HEK293 (cell line): ENCODE data around the gene ITGA3.

ENCODE experiments used
- GLIS2 ChIP-seq: fragments of 450-650 bp; formaldehyde crosslinking; IDR thresholded peaks from 2 replicates; pipeline ENCODE4 v1.5.1; 2016; ENCODE audit warnings: missing biosample characterization, missing genetic modification characterization
- HOXD13 ChIP-seq: sonication (generic); formaldehyde crosslinking; IDR thresholded peaks from 2 replicates; pipeline ENCODE4 v1.8.0; 2022; ENCODE audit warnings: missing genetic modification reagents, borderline replicate concordance
- KLF9 ChIP-seq: fragments of 450-650 bp; formaldehyde crosslinking; IDR thresholded peaks from 2 replicates; pipeline ENCODE4 v1.5.1; 2016; ENCODE audit warnings: missing biosample characterization, missing genetic modification characterization, low read depth
- MYNN ChIP-seq: fragments of 450-650 bp; formaldehyde crosslinking; IDR thresholded peaks from 2 replicates; pipeline ENCODE4 v1.5.1; 2016; ENCODE audit warnings: missing biosample characterization, missing genetic modification characterization, borderline replicate concordance
- SCRT1 ChIP-seq: fragments of 450-650 bp; formaldehyde crosslinking; IDR thresholded peaks from 2 replicates; pipeline ENCODE4 v1.5.1; 2016; ENCODE audit warnings: missing biosample characterization, missing genetic modification characterization, borderline replicate concordance
- YY2 ChIP-seq: fragments of 450-650 bp; formaldehyde crosslinking; IDR thresholded peaks from 2 replicates; pipeline ENCODE4 v1.5.1; 2016; ENCODE audit warnings: missing biosample characterization, missing genetic modification characterization
- ZNF174 ChIP-seq: fragments of 450-650 bp; formaldehyde crosslinking; IDR thresholded peaks from 2 replicates; pipeline ENCODE4 v1.5.0; 2017; ENCODE audit warnings: missing biosample characterization, mild to moderate bottlenecking, missing genetic modification characterization
- ZNF341 ChIP-seq: fragments of 450-650 bp; formaldehyde crosslinking; IDR thresholded peaks from 2 replicates; pipeline ENCODE4; 2016; ENCODE audit warnings: low read depth, missing biosample characterization, missing genetic modification characterization
- ZNF514 ChIP-seq: fragments of 450-650 bp; formaldehyde crosslinking; IDR thresholded peaks from 2 replicates; pipeline ENCODE4 v1.5.1; 2016; ENCODE audit warnings: missing biosample characterization, missing genetic modification characterization
- ZNF623 ChIP-seq: fragments of 450-650 bp; formaldehyde crosslinking; IDR thresholded peaks from 2 replicates; pipeline ENCODE4 v1.5.1; 2016; ENCODE audit warnings: missing biosample characterization, missing genetic modification characterization
- ZSCAN23 ChIP-seq: fragments of 450-650 bp; formaldehyde crosslinking; IDR thresholded peaks from 2 replicates; pipeline ENCODE4 v1.5.1; 2016; ENCODE audit warnings: missing biosample characterization, missing genetic modification characterization
- TF ChIP-seq, protein P1 (sequence below): fragments of 450-650 bp; IDR thresholded peaks from 2 replicates; pipeline ENCODE4 v1.5.1; 2018; ENCODE audit warnings: missing biosample characterization, mild to moderate bottlenecking, missing genetic modification characterization
- TF ChIP-seq, protein P2 (sequence below): fragments of 450-650 bp; formaldehyde crosslinking; IDR thresholded peaks from 2 replicates; pipeline ENCODE4 v1.5.1; 2016; ENCODE audit warnings: missing biosample characterization, missing genetic modification characterization
- TF ChIP-seq, protein P3 (sequence below): fragments of 450-650 bp; formaldehyde crosslinking; IDR thresholded peaks from 2 replicates; pipeline ENCODE4 v1.5.1; 2016; ENCODE audit warnings: missing biosample characterization, missing genetic modification characterization
- TF ChIP-seq, protein P4 (sequence below): fragments of 450-650 bp; formaldehyde crosslinking; IDR thresholded peaks from 2 replicates; pipeline ENCODE4 v1.5.1; 2017; ENCODE audit warnings: missing biosample characterization, missing genetic modification characterization
- TF ChIP-seq, protein P5 (sequence below): fragments of 450-650 bp; formaldehyde crosslinking; IDR thresholded peaks from 2 replicates; pipeline ENCODE4 v1.5.1; 2016; ENCODE audit warnings: missing biosample characterization, missing genetic modification characterization
- TF ChIP-seq, protein P6 (sequence below): IDR thresholded peaks from 2 replicates; pipeline ENCODE4 v1.6.1; 2011; ENCODE audit warnings: mild to moderate bottlenecking, low read depth, low read length, borderline replicate concordance
- TF ChIP-seq, protein P7 (sequence below): fragments of 450-650 bp; formaldehyde crosslinking; IDR thresholded peaks from 2 replicates; pipeline ENCODE4; 2016; ENCODE audit warnings: missing biosample characterization, missing genetic modification characterization
- TF ChIP-seq, protein P8 (sequence below): fragments of 450-650 bp; formaldehyde crosslinking; IDR thresholded peaks from 2 replicates; pipeline ENCODE4 v1.5.1; 2016; ENCODE audit warnings: missing biosample characterization, missing genetic modification characterization
- TF ChIP-seq, protein P9 (sequence below): fragments of 450-650 bp; formaldehyde crosslinking; optimal IDR thresholded peaks from 2 replicates; pipeline ENCODE3; 2016; ENCODE audit warnings: missing biosample characterization, mild to moderate bottlenecking, missing genetic modification characterization
- TF ChIP-seq, protein P10 (sequence below): fragments of 450-650 bp; formaldehyde crosslinking; conservative IDR thresholded peaks from 2 replicates; pipeline ENCODE4 v1.5.1; 2016; ENCODE audit warnings: low read depth, missing biosample characterization, missing genetic modification characterization

ITGA3 gene

DNA sequence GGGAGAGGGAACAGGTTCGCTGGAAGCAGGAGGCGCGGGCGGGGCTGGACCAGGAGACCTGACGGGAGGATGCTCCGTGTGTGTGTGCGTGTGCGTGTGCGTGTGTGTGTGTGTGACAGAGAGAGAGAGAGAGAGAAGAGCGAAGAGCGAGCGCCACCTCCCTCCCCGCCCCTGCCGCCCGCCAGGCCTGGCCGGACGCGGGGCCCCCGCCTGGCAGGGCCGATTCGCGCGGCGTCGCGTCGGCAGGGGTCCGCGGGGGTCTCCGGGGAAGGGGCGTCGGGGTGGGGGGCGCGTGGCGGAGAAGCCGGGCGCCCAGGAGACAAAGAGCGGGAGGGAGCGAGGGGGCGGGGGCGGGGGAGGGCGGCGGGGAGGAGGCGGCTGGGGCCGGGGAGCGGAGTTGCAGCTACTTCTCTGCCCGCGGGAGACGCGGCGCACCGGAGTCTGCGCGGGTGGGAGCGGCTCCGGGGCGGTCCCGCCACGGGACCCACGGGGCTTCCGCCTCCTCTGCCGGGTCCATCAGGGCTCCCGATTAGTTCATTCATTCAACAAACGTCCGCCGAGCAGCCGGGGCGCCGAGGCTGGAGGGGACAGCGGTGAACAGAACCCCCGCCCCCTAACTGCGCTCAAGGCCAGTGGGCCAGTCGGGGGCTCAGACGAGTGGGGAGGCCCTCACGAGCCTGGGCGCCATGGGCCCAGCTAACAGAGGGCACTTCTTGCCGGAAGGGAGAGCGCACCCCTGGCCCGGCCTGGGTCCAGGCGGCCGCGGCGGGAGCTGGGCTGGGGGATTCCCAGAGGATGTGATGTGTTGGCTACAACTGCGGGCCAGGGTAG, 74.0 kb downstream of the ITGA3 start, which contains the start of gene SAMD14 (continued):
- TF ChIP-seq, protein P1, sequence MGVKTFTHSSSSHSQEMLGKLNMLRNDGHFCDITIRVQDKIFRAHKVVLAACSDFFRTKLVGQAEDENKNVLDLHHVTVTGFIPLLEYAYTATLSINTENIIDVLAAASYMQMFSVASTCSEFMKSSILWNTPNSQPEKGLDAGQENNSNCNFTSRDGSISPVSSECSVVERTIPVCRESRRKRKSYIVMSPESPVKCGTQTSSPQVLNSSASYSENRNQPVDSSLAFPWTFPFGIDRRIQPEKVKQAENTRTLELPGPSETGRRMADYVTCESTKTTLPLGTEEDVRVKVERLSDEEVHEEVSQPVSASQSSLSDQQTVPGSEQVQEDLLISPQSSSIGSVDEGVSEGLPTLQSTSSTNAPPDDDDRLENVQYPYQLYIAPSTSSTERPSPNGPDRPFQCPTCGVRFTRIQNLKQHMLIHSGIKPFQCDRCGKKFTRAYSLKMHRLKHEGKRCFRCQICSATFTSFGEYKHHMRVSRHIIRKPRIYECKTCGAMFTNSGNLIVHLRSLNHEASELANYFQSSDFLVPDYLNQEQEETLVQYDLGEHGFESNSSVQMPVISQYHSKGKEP (tag by site-specific recombination) = no peak
- TF ChIP-seq, protein P2, sequence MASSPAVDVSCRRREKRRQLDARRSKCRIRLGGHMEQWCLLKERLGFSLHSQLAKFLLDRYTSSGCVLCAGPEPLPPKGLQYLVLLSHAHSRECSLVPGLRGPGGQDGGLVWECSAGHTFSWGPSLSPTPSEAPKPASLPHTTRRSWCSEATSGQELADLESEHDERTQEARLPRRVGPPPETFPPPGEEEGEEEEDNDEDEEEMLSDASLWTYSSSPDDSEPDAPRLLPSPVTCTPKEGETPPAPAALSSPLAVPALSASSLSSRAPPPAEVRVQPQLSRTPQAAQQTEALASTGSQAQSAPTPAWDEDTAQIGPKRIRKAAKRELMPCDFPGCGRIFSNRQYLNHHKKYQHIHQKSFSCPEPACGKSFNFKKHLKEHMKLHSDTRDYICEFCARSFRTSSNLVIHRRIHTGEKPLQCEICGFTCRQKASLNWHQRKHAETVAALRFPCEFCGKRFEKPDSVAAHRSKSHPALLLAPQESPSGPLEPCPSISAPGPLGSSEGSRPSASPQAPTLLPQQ (tag by site-specific recombination) = no peak
- no peak for TF ChIP-seq YY2 (tag by site-specific recombination)
- no peak for TF ChIP-seq MYNN (tag by site-specific recombination)
- no peak for TF ChIP-seq ZNF514 (tag by site-specific recombination)
- TF ChIP-seq, protein P3, sequence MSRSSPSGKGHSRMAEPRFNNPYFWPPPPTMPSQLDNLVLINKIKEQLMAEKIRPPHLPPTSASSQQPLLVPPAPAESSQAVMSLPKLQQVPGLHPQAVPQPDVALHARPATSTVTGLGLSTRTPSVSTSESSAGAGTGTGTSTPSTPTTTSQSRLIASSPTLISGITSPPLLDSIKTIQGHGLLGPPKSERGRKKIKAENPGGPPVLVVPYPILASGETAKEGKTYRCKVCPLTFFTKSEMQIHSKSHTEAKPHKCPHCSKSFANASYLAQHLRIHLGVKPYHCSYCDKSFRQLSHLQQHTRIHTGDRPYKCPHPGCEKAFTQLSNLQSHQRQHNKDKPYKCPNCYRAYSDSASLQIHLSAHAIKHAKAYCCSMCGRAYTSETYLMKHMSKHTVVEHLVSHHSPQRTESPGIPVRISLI (tag by site-specific recombination) = no peak
- TF ChIP-seq, protein P4, sequence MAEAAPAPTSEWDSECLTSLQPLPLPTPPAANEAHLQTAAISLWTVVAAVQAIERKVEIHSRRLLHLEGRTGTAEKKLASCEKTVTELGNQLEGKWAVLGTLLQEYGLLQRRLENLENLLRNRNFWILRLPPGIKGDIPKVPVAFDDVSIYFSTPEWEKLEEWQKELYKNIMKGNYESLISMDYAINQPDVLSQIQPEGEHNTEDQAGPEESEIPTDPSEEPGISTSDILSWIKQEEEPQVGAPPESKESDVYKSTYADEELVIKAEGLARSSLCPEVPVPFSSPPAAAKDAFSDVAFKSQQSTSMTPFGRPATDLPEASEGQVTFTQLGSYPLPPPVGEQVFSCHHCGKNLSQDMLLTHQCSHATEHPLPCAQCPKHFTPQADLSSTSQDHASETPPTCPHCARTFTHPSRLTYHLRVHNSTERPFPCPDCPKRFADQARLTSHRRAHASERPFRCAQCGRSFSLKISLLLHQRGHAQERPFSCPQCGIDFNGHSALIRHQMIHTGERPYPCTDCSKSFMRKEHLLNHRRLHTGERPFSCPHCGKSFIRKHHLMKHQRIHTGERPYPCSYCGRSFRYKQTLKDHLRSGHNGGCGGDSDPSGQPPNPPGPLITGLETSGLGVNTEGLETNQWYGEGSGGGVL (tag by site-specific recombination) = peak; percentile 95
- TF ChIP-seq, protein P5, sequence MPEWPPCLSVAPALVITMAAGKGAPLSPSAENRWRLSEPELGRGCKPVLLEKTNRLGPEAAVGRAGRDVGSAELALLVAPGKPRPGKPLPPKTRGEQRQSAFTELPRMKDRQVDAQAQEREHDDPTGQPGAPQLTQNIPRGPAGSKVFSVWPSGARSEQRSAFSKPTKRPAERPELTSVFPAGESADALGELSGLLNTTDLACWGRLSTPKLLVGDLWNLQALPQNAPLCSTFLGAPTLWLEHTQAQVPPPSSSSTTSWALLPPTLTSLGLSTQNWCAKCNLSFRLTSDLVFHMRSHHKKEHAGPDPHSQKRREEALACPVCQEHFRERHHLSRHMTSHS (tag by site-specific recombination) = 0 out of 2 replicates have a peak, but pooled peaks have one; percentile 41
- TF ChIP-seq KLF9 (tag by site-specific recombination) = peak; percentile 57
- TF ChIP-seq, protein P6, sequence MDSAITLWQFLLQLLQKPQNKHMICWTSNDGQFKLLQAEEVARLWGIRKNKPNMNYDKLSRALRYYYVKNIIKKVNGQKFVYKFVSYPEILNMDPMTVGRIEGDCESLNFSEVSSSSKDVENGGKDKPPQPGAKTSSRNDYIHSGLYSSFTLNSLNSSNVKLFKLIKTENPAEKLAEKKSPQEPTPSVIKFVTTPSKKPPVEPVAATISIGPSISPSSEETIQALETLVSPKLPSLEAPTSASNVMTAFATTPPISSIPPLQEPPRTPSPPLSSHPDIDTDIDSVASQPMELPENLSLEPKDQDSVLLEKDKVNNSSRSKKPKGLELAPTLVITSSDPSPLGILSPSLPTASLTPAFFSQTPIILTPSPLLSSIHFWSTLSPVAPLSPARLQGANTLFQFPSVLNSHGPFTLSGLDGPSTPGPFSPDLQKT = no peak
- TF ChIP-seq ZNF341 (tag by site-specific recombination) = peak; percentile 89
- TF ChIP-seq, protein P7, sequence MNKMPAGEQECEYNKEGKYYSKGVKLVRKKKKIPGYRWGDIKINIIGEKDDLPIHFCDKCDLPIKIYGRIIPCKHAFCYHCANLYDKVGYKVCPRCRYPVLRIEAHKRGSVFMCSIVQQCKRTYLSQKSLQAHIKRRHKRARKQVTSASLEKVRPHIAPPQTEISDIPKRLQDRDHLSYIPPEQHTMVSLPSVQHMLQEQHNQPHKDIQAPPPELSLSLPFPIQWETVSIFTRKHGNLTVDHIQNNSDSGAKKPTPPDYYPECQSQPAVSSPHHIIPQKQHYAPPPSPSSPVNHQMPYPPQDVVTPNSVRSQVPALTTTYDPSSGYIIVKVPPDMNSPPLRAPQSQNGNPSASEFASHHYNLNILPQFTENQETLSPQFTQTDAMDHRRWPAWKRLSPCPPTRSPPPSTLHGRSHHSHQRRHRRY (tag by site-specific recombination) = no peak
- no peak for TF ChIP-seq ZNF174 (tag by site-specific recombination)
- no peak for TF ChIP-seq ZNF623 (tag by site-specific recombination)
- no peak for TF ChIP-seq ZSCAN23 (tag by site-specific recombination)
- TF ChIP-seq SCRT1 (tag by site-specific recombination) = no peak
- TF ChIP-seq, protein P8, sequence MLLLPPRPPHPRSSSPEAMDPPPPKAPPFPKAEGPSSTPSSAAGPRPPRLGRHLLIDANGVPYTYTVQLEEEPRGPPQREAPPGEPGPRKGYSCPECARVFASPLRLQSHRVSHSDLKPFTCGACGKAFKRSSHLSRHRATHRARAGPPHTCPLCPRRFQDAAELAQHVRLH (tag by site-specific recombination) = no peak
- TF ChIP-seq, protein P9, sequence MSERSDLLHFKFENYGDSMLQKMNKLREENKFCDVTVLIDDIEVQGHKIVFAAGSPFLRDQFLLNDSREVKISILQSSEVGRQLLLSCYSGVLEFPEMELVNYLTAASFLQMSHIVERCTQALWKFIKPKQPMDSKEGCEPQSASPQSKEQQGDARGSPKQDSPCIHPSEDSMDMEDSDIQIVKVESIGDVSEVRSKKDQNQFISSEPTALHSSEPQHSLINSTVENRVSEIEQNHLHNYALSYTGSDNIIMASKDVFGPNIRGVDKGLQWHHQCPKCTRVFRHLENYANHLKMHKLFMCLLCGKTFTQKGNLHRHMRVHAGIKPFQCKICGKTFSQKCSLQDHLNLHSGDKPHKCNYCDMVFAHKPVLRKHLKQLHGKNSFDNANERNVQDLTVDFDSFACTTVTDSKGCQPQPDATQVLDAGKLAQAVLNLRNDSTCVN (tag by site-specific recombination) = peak; percentile 66
- TF ChIP-seq GLIS2 (tag by site-specific recombination) = peak; percentile 10
- TF ChIP-seq, protein P10, sequence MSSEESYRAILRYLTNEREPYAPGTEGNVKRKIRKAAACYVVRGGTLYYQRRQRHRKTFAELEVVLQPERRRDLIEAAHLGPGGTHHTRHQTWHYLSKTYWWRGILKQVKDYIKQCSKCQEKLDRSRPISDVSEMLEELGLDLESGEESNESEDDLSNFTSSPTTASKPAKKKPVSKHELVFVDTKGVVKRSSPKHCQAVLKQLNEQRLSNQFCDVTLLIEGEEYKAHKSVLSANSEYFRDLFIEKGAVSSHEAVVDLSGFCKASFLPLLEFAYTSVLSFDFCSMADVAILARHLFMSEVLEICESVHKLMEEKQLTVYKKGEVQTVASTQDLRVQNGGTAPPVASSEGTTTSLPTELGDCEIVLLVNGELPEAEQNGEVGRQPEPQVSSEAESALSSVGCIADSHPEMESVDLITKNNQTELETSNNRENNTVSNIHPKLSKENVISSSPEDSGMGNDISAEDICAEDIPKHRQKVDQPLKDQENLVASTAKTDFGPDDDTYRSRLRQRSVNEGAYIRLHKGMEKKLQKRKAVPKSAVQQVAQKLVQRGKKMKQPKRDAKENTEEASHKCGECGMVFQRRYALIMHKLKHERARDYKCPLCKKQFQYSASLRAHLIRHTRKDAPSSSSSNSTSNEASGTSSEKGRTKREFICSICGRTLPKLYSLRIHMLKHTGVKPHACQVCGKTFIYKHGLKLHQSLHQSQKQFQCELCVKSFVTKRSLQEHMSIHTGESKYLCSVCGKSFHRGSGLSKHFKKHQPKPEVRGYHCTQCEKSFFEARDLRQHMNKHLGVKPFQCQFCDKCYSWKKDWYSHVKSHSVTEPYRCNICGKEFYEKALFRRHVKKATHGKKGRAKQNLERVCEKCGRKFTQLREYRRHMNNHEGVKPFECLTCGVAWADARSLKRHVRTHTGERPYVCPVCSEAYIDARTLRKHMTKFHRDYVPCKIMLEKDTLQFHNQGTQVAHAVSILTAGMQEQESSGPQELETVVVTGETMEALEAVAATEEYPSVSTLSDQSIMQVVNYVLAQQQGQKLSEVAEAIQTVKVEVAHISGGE (tag by site-specific recombination) = 0 out of 2 replicates have a peak, but pooled peaks have one; percentile 3
- no peak for TF ChIP-seq HOXD13 (CRISPR knock-in tag)
